Bone marrow (tissue), 2 donors: ENCODE results near the gene SOX6.

Experiments used
- DNase-seq, 2 donors: peaks; one replicate each; lab custom pipeline; 2025; lab: John Stamatoyannopoulos, UW

SOX6 gene

GRCh38 chr11:15993345-15993744 is 363.0 kb downstream of the SOX6 start:
- no peak for DNase-seq

- DNase-seq, result no peak
These were observed 365.1 kb downstream of the SOX6 start for GRCh38 chr11:15991215-15991614.

- DNase-seq, result no peak
These were observed 366.7 kb downstream of the SOX6 start for GRCh38 chr11:15989685-15990084.

- DNase-seq, result no peak
These were observed 367.6 kb downstream of the SOX6 start for GRCh38 chr11:15988693-15989231.

- no peak for DNase-seq
These were observed 368.3 kb downstream of the SOX6 start for GRCh38 chr11:15988016-15988550.

- DNase-seq, result no peak
These were observed 369.3 kb downstream of the SOX6 start for GRCh38 chr11:15987046-15987445.

- no peak for DNase-seq
These were observed 370.5 kb downstream of the SOX6 start for GRCh38 chr11:15985860-15986139.

- no peak for DNase-seq
These were observed 371.1 kb downstream of the SOX6 start for GRCh38 chr11:15985127-15985859.

- DNase-seq, result no peak
These were observed 375.1 kb downstream of the SOX6 start for GRCh38 chr11:15981292-15981691.

- no peak for DNase-seq
These were observed 379.2 kb downstream of the SOX6 start for GRCh38 chr11:15977116-15977515.

GRCh38 chr11:15976433-15977045 is 379.8 kb downstream of the SOX6 start:
- no peak for DNase-seq

- no peak for DNase-seq
These were observed 380.6 kb downstream of the SOX6 start for GRCh38 chr11:15975742-15976141.

GRCh38 chr11:15972838-15973237 is 383.5 kb downstream of the SOX6 start:
- no peak for DNase-seq

GRCh38 chr11:15971215-15971546 is 385.2 kb downstream of the SOX6 start:
- no peak for DNase-seq

- DNase-seq, result no peak
These were observed 385.7 kb downstream of the SOX6 start for GRCh38 chr11:15970506-15971214.

GRCh38 chr11:15969701-15970329 is 386.5 kb downstream of the SOX6 start:
- DNase-seq, result no peak

GRCh38 chr11:15969281-15969680 is 387.1 kb downstream of the SOX6 start:
- peak in 1 of 2 donors; percentile 53 for DNase-seq

- DNase-seq, result no peak
These were observed 387.8 kb downstream of the SOX6 start for GRCh38 chr11:15968461-15969130.

GRCh38 chr11:15967966-15968365 is 388.4 kb downstream of the SOX6 start:
- no peak for DNase-seq

GRCh38 chr11:15967166-15967565 is 389.2 kb downstream of the SOX6 start:
- DNase-seq, result no peak

GRCh38 chr11:15965562-15966250 is 390.6 kb downstream of the SOX6 start:
- DNase-seq, result no peak
